Stimulated activated CD4-positive, alpha-beta T cell treated with anti-CD3 and anti-CD28 coated beads, Interleukin-12 subunit alpha, Interleukin-12 subunit beta, amount 100 ng/mL, for 4 hours (primary cell): ENCODE results near the gene KLHL15.
"Not testable (repeated sequence)": the region's sequence is repeated elsewhere in the genome, so short reads cannot be mapped to it uniquely, and the experiment has no call there.

Experiments used
- DNase-seq: peaks from one replicate; pipeline ENCODE4 v3.0.0-alpha.2; 2020

KLHL15 gene

DNA sequence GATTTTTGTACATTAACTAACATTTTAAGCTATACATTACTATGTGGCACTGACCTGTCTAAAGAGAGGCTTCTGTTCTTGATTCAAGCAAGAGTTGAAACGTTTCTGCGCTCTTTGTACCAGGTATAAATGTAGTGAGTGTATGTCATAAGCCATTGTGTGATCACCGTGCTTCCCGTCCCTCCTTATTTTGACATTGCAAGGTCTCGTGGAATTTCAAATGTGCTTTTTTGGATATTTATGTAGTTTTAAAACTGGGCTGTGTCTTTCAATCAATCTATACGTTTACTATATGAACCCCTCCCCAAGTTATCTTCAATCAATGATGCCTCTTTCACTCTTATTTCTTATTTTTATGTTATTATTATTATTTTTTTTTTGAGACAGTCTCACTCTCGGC lies at the start of gene KLHL15:
KLHL15 (minus strand) TSS at position 101 of the 400 bp plus-strand sequence. CDS start 20,493 bp downstream, outside the sequence.
- no peak for DNase-seq

GRCh38 chrX:24069877-24070276 lies 42.9 kb upstream of the KLHL15 start:
- no peak for DNase-seq

DNA sequence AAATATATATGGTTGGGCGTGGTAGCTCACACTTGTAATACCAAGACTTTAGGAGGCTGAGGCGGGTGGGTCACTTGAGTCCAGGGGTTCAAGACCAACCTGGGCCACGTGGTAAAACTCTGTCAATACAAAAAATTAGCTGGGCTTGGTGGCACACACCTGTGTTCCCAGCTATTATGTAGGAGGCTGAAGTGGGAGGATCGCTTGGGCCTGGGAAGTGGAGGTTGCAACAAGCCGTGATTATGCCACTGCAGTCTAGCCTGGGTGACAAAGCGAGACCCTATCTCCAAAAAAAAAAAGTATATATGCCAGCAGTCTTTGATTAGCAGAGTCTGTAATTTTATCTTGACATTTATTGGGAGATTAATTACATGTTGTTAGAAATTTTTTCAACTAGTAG lies 36.5 kb upstream of the KLHL15 start:
- no peak for DNase-seq

GRCh38 chrX:24055043-24055356 lies 28.0 kb upstream of the KLHL15 start:
- DNase-seq = no peak

DNA sequence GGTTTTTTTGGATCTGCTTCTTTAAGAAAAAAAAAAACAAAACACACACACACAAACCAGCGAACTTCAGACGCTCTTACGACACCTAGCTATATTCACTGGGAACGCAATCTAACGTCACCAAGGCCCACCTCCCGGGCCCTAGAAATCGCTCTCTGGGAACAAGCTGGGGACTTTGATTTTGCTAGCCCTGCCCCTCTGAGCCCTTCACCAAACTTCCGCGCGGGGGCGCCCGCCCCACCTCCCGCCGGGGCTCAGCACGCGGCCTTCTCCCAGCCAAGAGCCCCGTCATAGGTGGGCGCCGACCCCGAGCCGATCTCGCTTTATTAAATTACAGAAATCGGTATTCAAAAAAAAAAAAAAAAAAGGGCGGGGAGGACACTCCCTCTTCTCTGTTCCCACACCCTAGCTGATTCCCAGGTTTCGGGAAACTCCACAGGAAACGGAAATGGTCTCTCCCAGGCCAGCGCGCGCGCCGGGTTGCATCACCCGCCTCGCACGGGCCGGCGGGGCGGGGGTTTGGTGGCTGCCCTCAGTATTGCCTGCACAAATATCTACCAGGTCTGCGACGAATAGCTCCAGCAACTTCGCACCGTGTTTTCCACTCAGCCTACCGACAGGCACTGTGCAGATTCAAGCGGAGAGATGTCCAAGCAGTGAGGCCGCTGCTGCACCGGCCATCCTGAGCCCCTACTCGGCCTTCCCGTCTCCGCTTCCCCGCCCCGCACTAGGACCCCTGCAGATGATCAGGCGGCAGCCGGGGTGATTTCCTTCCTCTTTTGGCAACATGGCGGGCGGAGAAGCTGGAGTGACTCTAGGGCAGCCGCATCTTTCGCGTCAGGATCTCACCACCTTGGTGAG lies 27.4 kb upstream of the KLHL15 start, which contains the start of gene EIF2S3:
EIF2S3 (plus strand) TSS at position 775 of the 861 bp plus-strand sequence; CDS start at position 788, 13 bp downstream.
- DNase-seq = peak; percentile 73

DNA sequence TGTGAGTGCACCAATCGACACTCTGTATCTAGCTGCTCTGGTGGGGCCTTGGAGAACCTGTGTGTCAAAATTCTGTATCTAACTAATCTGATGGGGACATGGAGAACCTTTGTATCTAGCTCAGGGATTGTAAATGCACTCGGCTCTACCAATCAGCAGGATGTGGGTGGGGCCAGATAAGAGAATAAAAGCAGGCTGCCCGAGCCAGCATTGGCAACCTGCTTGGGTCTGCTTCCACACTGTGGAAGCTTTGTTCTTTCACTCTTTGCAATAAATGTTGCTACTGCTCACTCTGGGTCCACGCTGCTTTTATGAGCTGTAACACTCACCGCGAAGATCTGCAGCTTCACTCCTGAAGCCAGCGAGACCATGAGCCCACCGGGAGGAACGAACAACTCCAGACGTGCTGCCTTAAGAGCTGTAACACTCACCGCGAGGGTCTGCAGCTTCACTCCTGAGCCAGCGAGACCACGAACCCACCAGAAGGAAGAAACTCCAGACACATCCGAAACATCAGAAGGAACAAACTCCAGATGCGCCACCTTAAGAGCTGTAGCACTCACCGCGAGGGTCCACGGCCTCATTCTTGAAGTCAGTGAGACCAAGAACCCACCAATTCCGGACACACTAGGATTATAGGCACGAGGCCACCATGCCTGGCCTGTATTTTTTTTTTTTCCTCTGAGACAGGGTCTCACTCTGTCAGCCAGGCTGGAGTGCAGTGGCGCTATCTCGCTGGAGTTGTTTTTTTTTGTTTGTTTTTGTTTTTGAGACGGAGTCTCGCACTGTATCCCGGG lies 23.7 kb upstream of the KLHL15 start:
- not testable (repeated sequence) for DNase-seq

- not testable (repeated sequence) for DNase-seq
Measured at GRCh38 chrX:24049643-24050042, 22.7 kb upstream of the KLHL15 start.

DNA sequence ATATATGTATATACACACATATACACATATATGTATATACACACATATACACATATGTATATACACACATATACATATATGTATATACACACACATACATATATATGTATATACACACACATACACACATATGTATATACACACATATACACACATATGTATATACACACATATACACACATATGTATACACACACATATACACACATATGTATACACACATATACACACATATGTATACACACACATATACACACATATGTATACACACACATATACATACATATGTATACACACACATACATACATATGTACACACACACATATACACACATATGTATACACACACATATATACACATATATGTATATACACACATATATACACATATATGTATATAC lies 19.1 kb upstream of the KLHL15 start:
- DNase-seq = not testable (repeated sequence)

GRCh38 chrX:24037729-24038128 lies 10.7 kb upstream of the KLHL15 start:
- DNase-seq = no peak

DNA sequence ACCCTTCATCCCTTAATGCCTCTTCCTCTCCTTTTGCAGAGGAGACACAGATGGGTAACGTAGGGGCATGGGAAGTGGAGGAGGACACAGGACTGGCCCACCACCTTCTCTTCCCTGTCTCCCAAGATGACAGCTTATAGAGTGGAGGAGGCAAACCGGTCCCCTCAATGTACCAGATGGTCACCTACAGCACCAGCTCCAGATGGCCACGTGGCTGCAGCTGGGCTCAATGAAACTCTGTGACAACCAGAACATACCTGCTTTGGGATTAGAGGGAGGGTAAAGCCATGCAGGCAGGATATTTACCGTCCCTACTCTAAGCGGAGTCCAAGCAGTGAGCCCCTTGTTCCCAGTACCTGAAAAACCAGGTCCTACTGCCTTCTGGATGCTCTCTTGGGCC lies 7.5 kb upstream of the KLHL15 start:
- DNase-seq = no peak

- DNase-seq = no peak
Measured at GRCh38 chrX:24030597-24030996, 3.6 kb upstream of the KLHL15 start.

- DNase-seq = no peak
Measured at GRCh38 chrX:24027985-24028384, 999 bp upstream of the KLHL15 start.

GRCh38 chrX:24026432-24026831 lies 554 bp downstream of the KLHL15 start:
- no peak for DNase-seq

DNA sequence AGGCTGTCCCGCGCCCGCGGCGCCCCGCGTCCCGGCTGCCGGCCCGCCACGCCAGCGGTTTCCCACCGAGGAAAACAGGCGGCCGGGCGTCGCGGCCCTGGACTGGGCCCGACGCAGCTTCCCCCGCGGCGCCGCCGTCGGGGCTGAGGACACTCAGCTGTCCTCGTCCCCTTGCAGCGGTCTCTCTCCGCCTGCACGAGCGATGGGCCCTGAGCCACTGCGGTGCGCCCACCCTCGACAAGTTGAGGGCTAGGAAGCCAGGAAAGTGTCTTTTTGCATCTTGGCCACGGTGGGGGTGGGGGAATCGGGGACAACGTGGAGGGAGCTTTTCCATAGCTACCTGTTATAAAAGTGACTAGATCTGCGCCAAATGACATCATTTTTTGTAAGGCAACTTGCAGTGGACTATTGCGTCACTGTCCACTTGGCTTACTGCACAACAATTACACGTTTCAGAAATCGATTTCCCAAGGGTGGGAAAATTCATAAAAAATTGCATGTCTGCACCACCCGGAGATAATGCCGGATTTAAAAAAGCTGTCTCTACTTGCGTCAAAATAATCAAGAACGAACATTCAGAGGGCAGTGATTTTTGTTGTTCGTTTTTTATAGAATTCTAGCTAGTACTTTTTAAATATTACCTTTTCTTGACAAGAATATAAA lies 1.1 kb downstream of the KLHL15 start:
- DNase-seq = no peak

DNA sequence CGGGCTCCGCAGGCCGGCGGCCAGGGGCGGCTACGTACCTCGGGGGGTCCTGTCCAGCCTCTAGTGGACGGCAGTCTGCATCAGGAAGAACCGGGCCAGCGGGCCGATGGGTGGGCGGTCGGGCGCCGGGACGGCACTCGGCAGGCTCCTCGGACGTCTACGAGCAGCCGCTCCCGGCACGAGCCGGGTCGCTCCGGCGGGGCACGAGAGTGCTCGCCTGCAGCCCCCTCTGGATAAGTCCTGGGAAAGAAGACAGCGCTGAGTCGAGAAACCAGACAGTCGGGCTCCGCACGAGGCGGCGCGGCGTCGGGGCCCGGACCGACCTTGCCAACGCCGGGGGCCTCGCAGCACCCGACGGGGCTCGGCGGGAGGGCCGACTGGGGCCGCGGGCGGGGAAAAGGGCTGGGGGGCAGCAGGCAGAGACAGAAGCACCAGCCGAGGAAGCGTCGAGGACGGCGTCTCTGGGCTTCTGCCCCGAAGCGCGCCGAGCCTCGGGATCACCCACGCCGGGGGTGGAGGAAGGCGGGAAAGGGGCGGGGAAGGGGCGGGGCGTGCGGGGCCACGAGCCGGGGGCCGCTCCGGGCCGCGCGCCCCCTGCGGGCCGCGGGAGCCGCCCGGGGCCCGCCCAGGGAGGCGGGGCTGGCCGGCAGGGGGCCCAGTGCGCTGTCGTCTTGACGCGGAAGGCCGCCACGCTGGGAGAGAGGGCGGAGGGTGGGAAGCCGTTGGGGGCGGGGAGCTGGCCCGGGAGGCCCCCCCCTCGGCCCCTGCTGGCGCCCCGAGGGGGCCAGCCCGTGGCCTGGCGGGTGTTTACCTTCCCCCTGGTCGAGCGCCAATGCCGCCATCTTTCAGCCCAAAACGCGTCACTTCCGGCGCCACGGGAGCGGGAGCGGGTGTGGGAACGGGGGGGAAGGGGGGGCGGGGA lies 1.9 kb downstream of the KLHL15 start:
- DNase-seq = peak; percentile 80

GRCh38 chrX:24023972-24024669 lies 2.9 kb downstream of the KLHL15 start:
- DNase-seq = no peak

DNA sequence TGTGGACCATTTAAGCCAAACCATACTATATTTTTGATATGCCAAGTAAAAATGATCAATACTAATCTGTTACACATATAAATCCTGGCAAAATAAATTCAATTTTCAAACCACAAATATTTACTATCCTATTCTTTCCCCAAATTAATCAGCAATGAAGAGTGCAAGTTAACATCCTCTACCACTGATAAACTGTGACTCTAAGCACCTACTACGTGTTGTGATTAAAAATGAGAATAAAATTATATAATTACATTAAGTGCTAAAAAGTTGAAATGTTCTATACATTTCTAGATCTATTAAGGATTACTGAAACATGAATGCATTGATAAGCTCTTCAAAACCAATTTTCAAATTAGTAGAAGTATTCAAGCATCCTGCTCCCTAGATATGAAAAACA lies 3.4 kb downstream of the KLHL15 start:
- DNase-seq = no peak

DNA sequence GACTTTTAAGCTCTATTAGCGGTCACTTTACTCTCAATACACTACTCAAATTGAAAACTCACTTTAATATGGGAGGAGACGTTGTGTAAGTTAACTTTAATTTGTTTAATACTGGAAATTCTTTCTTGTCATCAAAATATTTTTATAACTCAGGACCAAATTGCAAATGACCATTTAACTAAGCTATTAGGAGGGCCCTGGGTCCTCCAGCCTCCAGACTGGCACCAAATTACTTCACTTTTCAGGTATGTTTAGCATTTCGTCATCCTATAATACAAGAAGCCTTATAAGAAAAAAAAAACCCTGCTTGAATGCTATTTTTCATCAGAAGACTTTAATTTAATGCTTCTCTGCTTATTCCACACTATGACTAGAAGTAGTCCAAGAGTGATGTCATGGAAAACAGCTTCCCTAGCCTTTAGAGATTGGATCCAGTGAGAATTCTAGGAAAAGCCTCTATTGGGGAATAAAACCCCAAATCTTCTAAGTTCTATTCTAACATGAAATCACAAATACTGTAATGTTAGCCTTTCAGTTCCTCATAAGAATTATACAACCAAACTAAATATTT lies 6.6 kb downstream of the KLHL15 start:
- no peak for DNase-seq

- DNase-seq = no peak
Measured at GRCh38 chrX:24019448-24019847, 7.5 kb downstream of the KLHL15 start.

- no peak for DNase-seq
Measured at GRCh38 chrX:24018809-24019208, 8.2 kb downstream of the KLHL15 start.

DNA sequence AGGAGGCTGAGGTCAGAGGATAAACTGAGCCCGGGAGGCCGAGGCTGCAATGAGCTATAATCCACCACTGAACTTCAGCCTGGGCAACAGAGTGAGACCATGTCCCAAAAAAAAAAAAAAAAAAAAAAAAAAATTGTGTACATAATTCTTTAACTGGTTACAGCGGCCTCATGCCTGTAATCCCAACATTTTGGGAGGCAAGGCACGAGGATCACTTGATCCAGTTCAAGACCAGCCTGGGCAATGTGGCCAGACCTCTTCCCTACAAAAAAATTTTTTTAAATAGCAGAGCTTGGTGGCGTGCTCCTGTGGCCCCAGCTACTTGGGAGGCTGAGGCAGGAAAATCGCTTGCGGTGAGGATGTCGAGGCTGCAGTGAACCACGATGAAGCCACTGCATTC lies 9.3 kb downstream of the KLHL15 start:
- DNase-seq = no peak
